ENCODE measurements around the gene SYNPR.

SYNPR gene

GRCh38 chr3:63274359-63274758 is 3.7 kb upstream of the SYNPR start:
- in situ Hi-C loops (cut with HindIII; ENCODE audit: low sequenced_read_pairs): no loop called here
- no peak for TF ChIP-seq CTCF (IDR thresholded peaks at IDR 0.05; ENCODE audit: low read depth, low read length)
- no peak for DNase-seq (ENCODE audit: low read depth, low spot score)
- H3K4me3 ChIP-seq (ENCODE audit: low read depth, low read length): no peak overlapping the region

GRCh38 chr3:63279005-63279841 is 1.1 kb downstream of the SYNPR start:
- in situ Hi-C loops (cut with HindIII; ENCODE audit: low sequenced_read_pairs): no loop called here
- no peak for DNase-seq (ENCODE audit: low read depth, low spot score)

GRCh38 chr3:63287610-63288009 is 9.5 kb downstream of the SYNPR start:
- no peak for TF ChIP-seq CTCF (IDR thresholded peaks at IDR 0.05; ENCODE audit: low read depth, low read length)
- H3K4me3 ChIP-seq (ENCODE audit: low read depth, low read length): no peak overlapping the region
- no peak for DNase-seq (ENCODE audit: low read depth, low spot score)
- in situ Hi-C loops (cut with HindIII; ENCODE audit: low sequenced_read_pairs): no loop called here

More at GRCh38 chr3:63279005-63279841, 1.1 kb downstream of the SYNPR start:
- TF ChIP-seq CTCF (IDR thresholded peaks at IDR 0.05; ENCODE audit: low read depth, low read length): no peak
- no peak overlapping the region for H3K4me3 ChIP-seq (ENCODE audit: low read depth, low read length)

- no peak for TF ChIP-seq CTCF (IDR thresholded peaks at IDR 0.05; ENCODE audit: low read depth, low read length)
- no peak for DNase-seq (ENCODE audit: low read depth, low spot score)
- H3K4me3 ChIP-seq (ENCODE audit: low read depth, low read length): no peak overlapping the region
- in situ Hi-C loops (cut with HindIII; ENCODE audit: low sequenced_read_pairs): no loop called here
Measured at GRCh38 chr3:63290686-63291085, 12.6 kb downstream of the SYNPR start.

GRCh38 chr3:63294332-63294731 is 16.2 kb downstream of the SYNPR start:
- in situ Hi-C loops (cut with HindIII; ENCODE audit: low sequenced_read_pairs): no loop called here
- TF ChIP-seq CTCF (IDR thresholded peaks at IDR 0.05; ENCODE audit: low read depth, low read length): no peak

GRCh38 chr3:63295356-63295755 is 17.2 kb downstream of the SYNPR start:
- no peak for DNase-seq (ENCODE audit: low read depth, low spot score)
- no peak for TF ChIP-seq CTCF (IDR thresholded peaks at IDR 0.05; ENCODE audit: low read depth, low read length)
- in situ Hi-C loops (cut with HindIII; ENCODE audit: low sequenced_read_pairs): no loop called here
- H3K4me3 ChIP-seq (ENCODE audit: low read depth, low read length): no peak overlapping the region

More at GRCh38 chr3:63294332-63294731, 16.2 kb downstream of the SYNPR start:
- H3K4me3 ChIP-seq (ENCODE audit: low read depth, low read length): no peak overlapping the region
- no peak for DNase-seq (ENCODE audit: low read depth, low spot score)

Measured in astrocyte of the spinal cord (primary cell).